ENCODE data around the gene KRTAP10-2.

GRCh38 chr21:44519346-44520325 lies 31.7 kb downstream of the KRTAP10-2 start:
- TF ChIP-seq CTCF (IDR thresholded peaks at IDR 0.05) (no peak), POLR2A (IDR thresholded peaks at IDR 0.05) (no peak)
